NCI-H2227 (cell line): Measurements from ENCODE around the gene TMEM218.
"Not testable (repeated sequence)": the region's sequence is repeated elsewhere in the genome, so short reads cannot be mapped to it uniquely, and the experiment has no call there.

Experiments used
- DNase-seq: peaks from one replicate; lab custom pipeline; 2025; ENCODE audit not compliant: unreplicated experiment; lab: John Stamatoyannopoulos, UW

The TMEM218 gene

GRCh38 chr11:125056931-125057692 is 54.3 kb downstream of the TMEM218 start:
- no peak for DNase-seq

DNA sequence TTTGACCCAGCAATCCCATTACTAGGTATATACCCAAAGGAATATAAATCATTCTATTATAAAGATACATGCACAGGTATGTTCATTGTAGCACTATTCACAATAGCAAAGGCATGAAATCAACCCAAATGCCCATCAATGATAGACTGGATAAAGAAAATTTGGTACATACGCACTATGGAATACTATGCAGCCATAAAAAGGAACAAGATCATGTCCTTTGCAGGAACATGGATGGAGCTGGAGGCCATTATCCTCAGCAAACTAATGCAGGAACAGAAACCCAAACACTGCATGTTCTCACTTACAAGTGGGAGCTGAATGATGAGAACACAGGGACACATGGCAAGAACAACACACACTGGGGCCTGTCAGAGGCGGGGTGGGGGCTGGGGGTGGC is 55.3 kb downstream of the TMEM218 start:
- not testable (repeated sequence) for DNase-seq

- DNase-seq: no peak
Observed at GRCh38 chr11:125055107-125055715, 56.2 kb downstream of the TMEM218 start.

DNA sequence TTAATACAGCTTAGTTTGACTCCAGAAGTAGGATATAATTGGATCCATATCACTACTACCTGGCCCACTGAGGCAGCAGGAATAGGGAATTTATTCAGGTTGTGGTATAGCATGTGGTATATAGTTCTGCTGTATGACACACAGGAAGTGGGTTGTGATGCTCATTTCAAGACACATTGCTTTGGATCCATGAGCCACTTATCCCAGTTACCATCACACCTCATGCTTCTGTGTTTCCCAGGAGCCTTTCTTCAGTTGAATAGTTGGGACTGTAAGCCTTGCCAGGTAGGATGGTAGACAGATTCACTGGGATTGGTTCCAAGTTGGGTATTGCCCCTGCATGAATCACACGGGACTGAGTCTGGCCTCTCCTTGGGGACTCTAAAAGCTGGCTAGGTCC is 58.3 kb downstream of the TMEM218 start:
- no peak for DNase-seq

GRCh38 chr11:125052047-125052446 is 59.4 kb downstream of the TMEM218 start:
- no peak for DNase-seq

DNA sequence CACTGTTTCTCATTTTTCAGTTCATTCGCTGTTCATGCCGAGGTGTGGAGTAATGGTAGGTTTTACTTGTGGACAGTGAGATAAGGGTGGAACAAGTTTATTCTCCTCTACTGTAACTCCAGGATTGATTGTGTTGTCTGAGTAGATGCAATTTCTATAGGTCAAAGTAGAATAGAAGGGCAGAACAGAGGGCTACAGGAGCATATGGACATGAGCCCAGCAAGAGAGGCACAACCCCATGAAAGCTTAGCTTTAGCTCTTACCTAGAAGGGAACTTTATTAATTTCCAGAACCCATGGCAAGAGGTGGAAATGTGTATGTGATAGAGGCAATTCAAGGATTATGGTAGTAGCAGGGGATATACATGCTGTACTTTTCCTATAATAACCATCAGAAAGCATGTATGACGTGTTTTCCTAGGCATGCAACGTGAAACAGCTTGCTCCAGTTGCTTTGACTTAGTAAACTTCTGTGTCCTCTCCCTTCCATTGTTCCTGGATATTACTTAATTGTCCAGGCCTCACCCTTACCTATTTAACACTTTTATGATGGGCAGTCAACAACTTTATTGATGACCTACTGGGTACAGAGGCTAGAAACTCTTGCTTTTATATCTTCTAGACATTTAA is 62.1 kb downstream of the TMEM218 start:
- no peak for DNase-seq
